KG1 (cell line): ENCODE results near the gene PXN.
A peak's percentile ranks its signal among the peaks of the same experiment; 100 is the strongest.
"Not testable (repeated sequence)": the region's sequence is repeated elsewhere in the genome, so short reads cannot be mapped to it uniquely, and the experiment has no call there.

ENCODE experiments used
- DNase-seq: peaks from one replicate; lab custom pipeline; 2025; lab: John Stamatoyannopoulos, UW

Gene PXN

GRCh38 chr12:120241561-120242274, 23.8 kb downstream of the PXN start:
- no peak for DNase-seq

GRCh38 chr12:120240495-120240833, 25.1 kb downstream of the PXN start:
- no peak for DNase-seq

- DNase-seq: no peak
Observed at GRCh38 chr12:120239776-120240494, 25.6 kb downstream of the PXN start.

GRCh38 chr12:120238839-120239445, 26.6 kb downstream of the PXN start:
- DNase-seq: no peak

- no peak for DNase-seq
Observed at GRCh38 chr12:120238217-120238616, 27.3 kb downstream of the PXN start.

- peak; percentile 23 for DNase-seq
Observed at GRCh38 chr12:120237360-120238171, 28.0 kb downstream of the PXN start.

GRCh38 chr12:120236809-120237208, 28.7 kb downstream of the PXN start:
- DNase-seq: not testable (repeated sequence)

- DNase-seq: no peak
Observed at GRCh38 chr12:120235369-120236323, 29.9 kb downstream of the PXN start.

GRCh38 chr12:120234643-120235368, 30.7 kb downstream of the PXN start:
- no peak for DNase-seq

- DNase-seq: peak; percentile 64
Observed at GRCh38 chr12:120231316-120232011, 34.1 kb downstream of the PXN start.

GRCh38 chr12:120230974-120231315, 34.6 kb downstream of the PXN start:
- DNase-seq: no peak

GRCh38 chr12:120230326-120230973, 35.1 kb downstream of the PXN start:
- DNase-seq: no peak

GRCh38 chr12:120229487-120230325, 35.8 kb downstream of the PXN start:
- no peak for DNase-seq

- DNase-seq: no peak
Observed at GRCh38 chr12:120229071-120229486, 36.5 kb downstream of the PXN start.

- DNase-seq: peak; percentile 78
Observed at GRCh38 chr12:120228291-120229070, 37.0 kb downstream of the PXN start.

- no peak for DNase-seq
Observed at GRCh38 chr12:120228041-120228290, 37.6 kb downstream of the PXN start.

- no peak for DNase-seq
Observed at GRCh38 chr12:120227233-120228040, 38.1 kb downstream of the PXN start.
